ENCODE data around the gene LMBR1. TPM values are rescaled to one million over a fixed set of nuclear protein-coding genes. Genes with fewer than 3 reads are reported as not detected.

LMBR1 gene
- total RNA-seq, 2 experiments from 2014 or later, result 42.7 to 50.6 TPM

- ChIA-PET POLR2A (no interaction called here), CTCF (no interaction called here)
- peaks cover 5% of the 10 kb centered on the region for H3K36me3 Mint-ChIP-seq (ENCODE audit: low read depth)
- peaks cover 9% of the 10 kb centered on the region for H3K9me3 Mint-ChIP-seq
- intact Hi-C loops (cut with micrococcal nuclease), result no loop called here
- DNase-seq, result no peak
- ATAC-seq, result no peak
- H3K4me1 Mint-ChIP-seq (ENCODE audit: low read depth), result peaks cover 8% of the 10 kb centered on the region
- TF ChIP-seq CTCF (IDR thresholded peaks at IDR 0.05), result no peak
- H3K27ac Mint-ChIP-seq, result no peak overlapping the region
- H3K27me3 Mint-ChIP-seq, result peaks cover 13% of the 10 kb centered on the region
- H3K4me3 Mint-ChIP-seq, result no peak overlapping the region
Measured at GRCh38 chr7:156635529-156636385, 257.2 kb downstream of the LMBR1 start.

GRCh38 chr7:156634117-156634516 is 258.9 kb downstream of the LMBR1 start:
- Mint-ChIP-seq H3K36me3 (ENCODE audit: low read depth) (no peaks in the 10 kb centered on the region), H3K4me3 (no peak overlapping the region), H3K27ac (no peak overlapping the region), H3K4me1 (ENCODE audit: low read depth) (no peaks in the 10 kb centered on the region), H3K27me3 (peaks cover 7% of the 10 kb centered on the region), H3K9me3 (peaks cover 6% of the 10 kb centered on the region)
- intact Hi-C loops (cut with micrococcal nuclease), result no loop called here
- POLR2A ChIA-PET, result interaction anchor here (1.0 kb wide), 1 partner anchor 16 kb away, joined by 3 read pairs; no protein-coding TSS in a partner anchor
- DNase-seq, result no peak
- CTCF ChIA-PET, result no interaction called here
- no peak for TF ChIP-seq CTCF (IDR thresholded peaks at IDR 0.05)
- no peak for ATAC-seq

- TF ChIP-seq CTCF (IDR thresholded peaks at IDR 0.05), result no peak
- ChIA-PET CTCF (no interaction called here), POLR2A (no interaction called here)
- no peaks in the 10 kb centered on the region for H3K4me1 Mint-ChIP-seq (ENCODE audit: low read depth)
- ATAC-seq, result no peak
- DNase-seq, result no peak
- peaks cover 2% of the 10 kb centered on the region for H3K27me3 Mint-ChIP-seq
- intact Hi-C loops (cut with micrococcal nuclease), result no loop called here
- H3K36me3 Mint-ChIP-seq (ENCODE audit: low read depth), result peaks cover 6% of the 10 kb centered on the region
- H3K27ac Mint-ChIP-seq, result no peak overlapping the region
- H3K9me3 Mint-ChIP-seq, result peaks cover 16% of the 10 kb centered on the region
- H3K4me3 Mint-ChIP-seq, result no peak overlapping the region
Measured at GRCh38 chr7:156629873-156630272, 263.1 kb downstream of the LMBR1 start.

- no peak overlapping the region for H3K27ac Mint-ChIP-seq
- peaks cover 1% of the 10 kb centered on the region for H3K27me3 Mint-ChIP-seq
- DNase-seq, result no peak
- TF ChIP-seq CTCF (IDR thresholded peaks at IDR 0.05), result no peak
- H3K9me3 Mint-ChIP-seq, result peaks cover 16% of the 10 kb centered on the region
- peaks cover 6% of the 10 kb centered on the region for H3K36me3 Mint-ChIP-seq (ENCODE audit: low read depth)
- ChIA-PET CTCF (no interaction called here), POLR2A (no interaction called here)
- no peaks in the 10 kb centered on the region for H3K4me1 Mint-ChIP-seq (ENCODE audit: low read depth)
- H3K4me3 Mint-ChIP-seq, result no peak overlapping the region
- no peak for ATAC-seq
- intact Hi-C loops (cut with micrococcal nuclease), result no loop called here
Measured at GRCh38 chr7:156628562-156628961, 264.4 kb downstream of the LMBR1 start.

Other genes starting within 250 kb of the LMBR1 start
- gene NOM1, start 56.5 kb upstream of the LMBR1 start, total RNA-seq, result 10 to 100 TPM; 32.4 to 34.0 TPM
- gene MNX1, start 117.5 kb upstream of the LMBR1 start, total RNA-seq, result not detected
- 10 to 100 TPM; 59.0 to 59.6 TPM for gene UBE3C, start 245.7 kb upstream of the LMBR1 start, total RNA-seq